Stimulated activated CD4-positive, alpha-beta T cell treated with anti-CD3 and anti-CD28 coated beads, Interleukin-4, amount 100 ng/mL, for 24 hours (primary cell): ENCODE data around the gene GAD1.

Source experiments
- DNase-seq: peaks from one replicate; pipeline ENCODE4 v3.0.0-alpha.2; 2020

The GAD1 gene

DNA sequence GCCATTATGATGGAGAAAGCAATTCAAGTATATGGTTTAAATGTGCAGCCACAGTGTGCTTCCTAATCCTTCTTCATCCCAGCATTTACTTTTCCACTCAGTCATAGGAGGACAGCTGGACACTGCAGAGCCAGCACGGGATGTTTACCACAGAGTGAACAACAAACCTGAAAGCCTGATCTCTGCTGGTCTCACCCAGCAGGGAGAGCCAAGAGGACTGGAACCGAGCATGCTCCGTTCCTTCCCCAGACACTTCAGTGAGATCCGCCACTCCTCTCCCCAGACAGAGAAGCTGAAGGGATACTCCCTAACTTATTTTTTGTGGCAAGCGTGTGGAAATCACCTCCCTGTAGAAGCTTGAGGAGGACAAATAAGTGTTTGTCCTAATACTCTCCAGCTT is 89.2 kb downstream of the GAD1 start:
- no peak for DNase-seq
